Loucy (cell line): Measurements from ENCODE around the gene HMGB3.

ENCODE experiments used
- CTCF ChIP-seq: fragments of 200-600 bp; sonication (generic); conservative IDR thresholded peaks from 2 replicates; pipeline ENCODE4 v1.5.1; 2014; ENCODE audit warnings: mild to moderate bottlenecking, antibody characterized with exemption, low read length
- EZH2phosphoT487 ChIP-seq: fragments of 200-600 bp; IDR thresholded peaks from 2 replicates; pipeline ENCODE4 v1.6.1; 2018; ENCODE audit warnings: antibody characterized with exemption, mild to moderate bottlenecking, moderate library complexity, borderline replicate concordance

DNA sequence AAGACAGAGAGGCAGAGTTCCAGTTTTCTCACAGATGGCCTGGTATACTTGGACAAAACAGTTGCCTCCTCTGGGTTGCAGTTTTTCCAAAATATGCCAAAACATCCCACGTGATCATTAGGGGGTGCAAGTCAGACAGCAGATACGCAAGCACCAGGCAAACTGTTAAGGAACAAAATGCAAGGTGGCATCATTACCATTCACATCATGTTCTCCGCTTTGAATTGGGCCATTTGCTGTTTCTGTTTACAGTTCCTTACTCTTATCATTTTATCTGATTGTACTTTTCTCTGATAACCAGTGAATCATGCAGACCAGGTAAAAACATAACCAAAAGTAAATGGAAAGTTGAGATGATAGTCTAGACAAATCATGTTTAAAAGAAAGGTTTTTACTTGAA lies 16.4 kb upstream of the HMGB3 start:
- TF ChIP-seq CTCF (no peak), EZH2phosphoT487 (no peak)
